Stimulated activated CD4-positive, alpha-beta T cell treated with anti-CD3 and anti-CD28 coated beads, Interleukin-1b, Interleukin-23, amount 100 ng/mL, for 1 hour (primary cell): ENCODE data around the gene PDE1C.

Experiments
- DNase-seq, 2 donors: peaks; one replicate each; pipeline ENCODE4 v3.0.0-alpha.2; 2020; ENCODE audit warnings: low read depth in 2 of 2

Gene PDE1C

DNA sequence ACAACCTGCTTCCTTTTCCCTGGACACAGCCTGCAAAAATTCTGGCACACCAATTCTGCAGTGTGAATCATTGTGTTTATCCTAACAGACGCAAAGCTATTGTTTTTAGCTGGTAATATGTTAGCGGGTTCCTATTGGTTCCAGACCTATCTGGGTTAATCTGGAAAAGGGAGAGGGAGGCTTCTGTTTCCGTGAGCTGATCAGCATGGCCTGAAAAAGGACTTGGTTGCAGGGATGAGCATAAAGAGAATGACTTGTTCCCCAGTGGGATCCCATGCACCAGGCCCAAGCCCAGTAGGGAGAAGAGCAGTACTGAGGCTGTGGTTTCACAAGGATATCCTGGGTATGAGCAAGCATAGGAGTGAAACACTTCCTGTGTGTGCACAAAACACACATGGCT is 78.4 kb downstream of the PDE1C start:
- no peak for DNase-seq

DNA sequence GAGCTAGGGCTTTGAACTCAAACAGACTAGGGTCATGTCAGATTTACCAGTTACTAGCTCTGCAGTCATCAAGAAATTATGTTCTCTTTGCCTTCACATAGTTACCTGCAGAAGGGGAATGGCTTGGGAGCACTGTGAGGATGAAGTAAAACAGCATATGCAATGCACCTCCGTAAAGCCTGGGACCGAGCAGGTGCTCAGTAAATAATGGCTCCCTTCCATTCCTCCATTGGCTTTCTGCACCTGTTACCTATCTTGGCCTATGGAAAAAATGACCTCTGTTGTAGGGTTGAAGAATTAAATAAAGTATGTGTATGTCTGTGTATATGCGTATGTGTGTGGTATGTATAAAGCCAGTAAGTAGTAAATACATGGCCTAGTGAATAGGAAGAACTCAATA is 78.8 kb downstream of the PDE1C start:
- no peak for DNase-seq

DNA sequence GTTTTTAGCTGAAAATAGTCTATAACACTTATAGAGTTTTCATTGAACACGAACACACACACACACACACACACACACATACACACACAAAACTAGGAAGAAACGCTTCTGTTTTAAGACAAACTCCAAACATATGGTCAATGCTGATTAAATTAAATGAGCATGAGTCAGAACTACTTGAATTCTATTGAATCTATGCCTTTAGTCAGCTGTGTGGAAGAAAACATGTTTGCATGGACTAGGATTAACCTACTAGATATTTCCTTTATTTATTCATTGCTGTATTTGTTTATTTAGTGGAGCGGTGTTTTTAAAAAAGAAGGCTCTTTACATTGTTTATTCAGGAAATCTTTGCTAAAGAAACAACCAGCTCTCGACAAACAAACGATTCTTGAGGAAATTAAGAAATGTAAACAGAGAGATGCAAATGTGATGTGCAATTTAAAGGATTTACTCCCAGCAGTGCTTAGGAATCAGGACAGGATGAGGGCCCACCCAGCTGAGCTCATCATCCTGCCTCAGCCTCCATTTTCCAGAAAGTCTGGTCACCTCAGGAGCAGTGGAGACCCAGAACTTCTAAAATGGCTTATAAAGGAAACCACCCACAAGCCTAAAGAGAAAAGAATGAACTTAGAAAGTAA is 83.2 kb downstream of the PDE1C start:
- no peak for DNase-seq

DNA sequence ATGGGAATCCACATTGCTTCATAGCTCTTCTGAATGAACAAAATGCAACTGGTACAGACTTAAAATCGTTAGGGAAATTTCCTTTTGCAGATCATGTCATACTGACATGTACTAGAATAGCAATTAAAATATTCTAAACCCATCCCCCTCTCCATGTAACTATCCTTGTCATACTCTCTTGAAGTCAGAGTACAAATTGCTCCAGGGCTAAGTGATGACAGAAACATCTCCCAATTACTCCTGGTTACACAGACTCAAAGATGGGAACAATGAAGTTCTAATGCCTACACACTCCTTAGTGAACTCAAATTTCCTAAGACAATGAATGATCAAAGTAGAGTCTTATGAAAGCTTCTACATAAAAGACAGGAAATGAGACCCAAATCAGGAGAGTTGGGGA is 87.2 kb downstream of the PDE1C start:
- no peak for DNase-seq

DNA sequence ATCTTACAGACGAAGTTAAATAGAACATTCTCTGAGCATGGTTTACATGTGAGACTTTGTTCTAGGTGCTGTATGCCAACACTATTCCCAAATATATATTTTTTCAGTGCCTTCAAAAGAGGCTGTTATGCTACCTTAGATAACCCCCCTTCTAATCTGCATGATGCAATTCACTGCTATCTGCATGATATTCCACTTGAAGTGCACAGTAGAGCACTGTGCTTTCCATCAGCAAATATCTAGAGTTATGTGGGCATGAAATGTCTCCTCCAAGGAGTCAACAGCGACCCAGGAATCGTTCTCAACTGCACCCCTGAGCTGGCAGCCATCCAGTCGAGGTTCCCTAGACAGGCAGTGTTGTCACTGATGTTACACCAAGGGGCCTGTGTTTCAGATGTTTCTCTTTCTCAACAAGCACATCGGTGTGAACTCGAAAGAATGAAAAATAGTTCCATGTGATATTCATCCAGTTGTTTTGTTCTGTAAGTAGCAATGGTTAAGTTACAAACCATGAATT is 88.3 kb downstream of the PDE1C start:
- no peak for DNase-seq

DNA sequence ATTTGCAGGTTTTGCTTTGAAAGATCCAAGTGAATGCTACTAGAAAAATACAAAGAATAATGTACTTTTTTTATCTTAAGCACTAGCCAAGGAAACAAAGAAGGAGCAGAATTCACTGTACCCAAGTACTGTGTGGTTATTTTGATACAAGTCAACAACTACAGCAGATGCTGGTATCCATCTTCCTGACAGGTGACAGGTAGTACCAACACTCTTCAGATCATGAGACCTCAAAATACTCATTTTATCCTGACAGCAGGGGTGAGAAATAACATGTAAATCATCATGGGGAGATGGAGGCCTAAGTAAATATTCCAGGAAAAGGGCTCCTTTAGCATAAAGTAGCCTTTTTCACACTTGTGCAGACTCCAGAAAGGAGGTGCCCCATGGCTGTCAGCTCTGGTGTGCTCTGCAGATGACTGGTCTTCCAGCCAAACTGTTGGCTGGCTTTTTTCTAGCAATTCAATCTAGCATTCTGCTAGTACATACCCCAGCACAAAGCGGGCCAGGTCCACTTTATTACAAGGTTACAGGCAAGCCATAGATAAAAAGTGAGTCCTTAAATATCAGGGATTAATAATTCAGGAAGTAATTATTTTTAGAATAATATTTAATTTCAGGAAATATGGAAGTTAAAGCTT is 90.4 kb downstream of the PDE1C start:
- no peak for DNase-seq

DNA sequence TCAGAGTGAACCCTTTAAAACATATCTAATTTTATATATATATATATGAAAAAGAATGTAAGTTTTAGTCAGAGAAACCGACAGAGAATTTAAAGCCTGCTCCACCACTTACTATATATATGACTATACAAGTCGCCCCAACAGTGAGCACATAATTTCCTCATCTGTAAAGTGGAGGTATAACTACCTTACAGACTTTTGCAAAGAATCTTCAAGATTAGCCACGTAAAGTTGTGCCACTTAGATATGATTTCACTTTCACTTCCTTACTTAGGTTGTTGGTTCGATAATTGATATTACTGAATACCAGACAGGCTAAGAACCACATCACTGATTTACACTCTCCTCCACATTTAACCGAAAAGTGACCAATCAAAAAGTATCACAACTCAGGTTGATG is 94.7 kb downstream of the PDE1C start:
- DNase-seq, result no peak

DNA sequence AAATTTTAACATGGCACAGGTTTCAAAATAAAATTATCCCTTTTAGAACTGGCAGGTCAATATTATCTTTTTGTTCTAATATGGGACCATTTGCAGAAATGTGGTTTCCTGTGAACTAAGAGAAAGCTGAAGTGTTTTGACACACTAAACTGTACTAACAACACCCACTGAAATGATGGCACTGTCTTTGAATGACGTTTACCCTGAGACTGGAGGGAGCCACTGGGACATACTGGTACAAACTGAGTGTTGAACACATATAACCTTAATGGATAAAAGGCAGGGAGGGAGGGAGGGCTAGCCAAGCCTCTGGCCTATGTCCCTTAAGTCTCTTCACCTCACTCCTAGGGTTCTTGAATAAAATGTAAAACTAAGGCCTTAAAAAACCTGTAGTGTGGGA is 95.9 kb downstream of the PDE1C start:
- DNase-seq, result no peak

DNA sequence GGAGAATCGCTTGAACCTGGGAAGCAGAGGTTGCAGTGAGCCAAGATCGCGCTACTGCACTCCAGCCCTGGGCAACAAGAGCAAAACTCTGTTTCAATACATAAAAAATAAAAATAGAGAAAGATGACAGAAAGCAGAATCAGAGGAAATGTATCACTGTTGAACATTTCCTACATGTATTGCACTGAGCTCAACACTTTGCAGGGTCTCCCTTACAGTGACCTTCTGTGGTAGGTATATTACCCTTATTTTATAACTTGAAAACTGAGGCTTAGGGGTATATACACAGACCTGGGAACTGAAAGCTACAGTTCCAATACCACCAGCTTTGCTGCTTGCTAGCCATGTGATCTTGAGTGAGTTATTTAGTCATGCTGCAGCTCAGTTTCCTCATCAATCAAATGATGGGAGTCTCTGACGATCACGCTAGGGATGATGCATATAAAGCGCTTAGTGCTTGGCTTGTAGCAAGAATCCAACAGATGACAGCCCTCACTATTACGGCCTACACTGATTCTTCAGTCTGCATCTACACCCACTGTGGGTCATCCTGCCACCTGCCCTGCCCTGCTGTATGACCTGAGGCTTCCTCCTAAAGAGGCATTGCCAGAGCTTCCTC is 99.0 kb downstream of the PDE1C start:
- no peak for DNase-seq

DNA sequence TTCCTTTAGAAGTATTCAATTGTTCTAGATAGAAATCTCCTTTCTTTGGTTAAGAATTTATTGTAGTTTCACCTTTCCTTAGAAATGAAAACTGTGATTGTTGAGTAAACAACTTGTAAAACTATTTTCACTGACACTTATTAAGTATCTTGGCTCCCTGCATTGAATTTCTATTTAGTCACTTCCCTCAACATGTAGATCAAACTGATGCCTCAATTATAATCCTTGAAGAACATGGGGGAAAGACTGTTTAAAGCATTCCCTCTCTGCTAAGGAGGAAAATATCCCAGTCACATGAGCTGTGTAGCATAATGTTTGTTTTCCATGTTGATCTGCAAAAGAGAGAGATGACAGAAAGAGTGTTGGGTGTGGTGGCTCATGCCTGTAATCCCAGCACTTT is 99.7 kb downstream of the PDE1C start:
- DNase-seq, result no peak

DNA sequence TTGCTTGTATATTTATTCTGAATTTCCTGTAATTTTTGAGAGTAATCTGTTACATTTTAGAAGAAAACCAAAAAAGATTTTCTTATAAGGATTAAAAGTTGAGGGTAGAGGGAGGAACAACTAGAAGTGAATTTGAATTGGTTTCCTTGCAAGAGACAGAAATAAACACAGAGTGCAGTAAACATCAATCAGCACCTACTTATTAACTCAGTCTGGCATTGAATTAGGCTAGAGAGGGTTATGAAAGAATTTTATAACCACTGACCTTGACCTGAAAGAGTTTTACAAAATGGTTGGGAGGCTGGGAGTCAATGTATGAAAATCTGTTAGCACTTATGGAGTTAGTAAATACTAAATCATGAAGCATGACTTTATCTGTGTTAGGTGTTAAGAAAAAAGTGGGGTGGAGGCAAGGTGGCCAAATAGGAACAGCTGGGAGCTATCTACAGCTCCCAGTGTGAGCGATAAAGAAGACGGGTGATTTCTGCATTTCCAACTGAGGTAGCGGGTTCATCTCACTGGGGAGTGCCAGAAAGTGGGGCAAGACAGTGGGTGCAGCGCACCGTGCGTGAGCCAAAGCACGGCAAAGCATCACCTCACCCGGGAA is 106.5 kb downstream of the PDE1C start:
- no peak for DNase-seq

DNA sequence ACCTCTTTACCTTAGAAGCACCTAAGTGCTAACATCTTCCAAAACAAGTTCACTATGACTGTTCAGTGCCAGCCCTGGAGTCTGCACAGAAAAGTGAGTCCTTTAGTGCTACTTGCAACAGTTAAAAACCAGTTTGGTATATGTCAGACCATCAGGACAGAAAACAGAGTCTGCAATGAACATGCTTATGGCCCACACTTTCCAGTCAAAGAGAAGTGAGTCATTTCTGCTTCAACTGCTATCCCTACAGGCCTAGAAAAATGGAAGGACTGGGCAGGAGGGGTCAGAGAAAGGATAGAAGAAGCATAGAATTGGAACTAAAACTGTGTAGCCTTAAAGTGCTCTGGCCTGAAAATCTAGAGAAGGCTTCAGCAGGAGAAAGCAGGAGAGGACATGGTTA is 108.0 kb downstream of the PDE1C start:
- DNase-seq, result no peak

DNA sequence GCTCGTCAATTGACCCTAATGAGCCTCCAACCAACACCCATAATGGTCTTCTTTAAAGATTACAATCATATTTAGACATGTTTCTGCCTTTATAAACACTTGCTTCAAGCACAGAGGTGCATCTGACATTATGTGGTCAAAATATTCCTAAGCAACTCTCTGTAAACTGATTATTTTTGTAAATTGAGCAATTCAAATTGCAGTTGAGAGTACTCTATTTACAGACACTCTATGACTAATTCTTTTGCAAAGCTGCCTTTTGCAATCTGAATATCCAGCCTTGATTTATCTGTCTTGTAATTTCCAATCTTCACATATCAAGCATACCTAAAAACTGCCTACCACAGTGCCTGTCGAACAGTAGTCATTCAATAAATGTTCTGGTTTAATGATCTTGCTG is 112.0 kb downstream of the PDE1C start:
- no peak for DNase-seq

DNA sequence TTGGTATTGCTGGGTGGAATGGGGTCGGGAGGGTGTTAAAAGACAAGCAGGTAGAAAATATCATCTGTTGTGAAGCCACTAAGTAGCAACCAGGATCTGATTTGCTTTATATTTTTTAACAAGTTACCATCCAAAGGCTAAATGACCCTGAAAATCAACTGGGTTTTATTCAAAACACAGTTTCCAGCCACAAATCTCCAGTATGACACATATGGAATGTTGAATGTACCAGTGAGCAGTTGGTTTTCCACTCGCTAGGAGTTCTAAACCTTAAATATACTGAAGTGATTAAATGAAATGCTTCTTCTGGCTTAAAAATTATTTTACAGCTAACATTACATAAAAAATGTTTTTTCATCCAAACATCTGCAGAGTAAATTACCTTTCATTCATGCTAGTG is 112.5 kb downstream of the PDE1C start:
- no peak for DNase-seq

DNA sequence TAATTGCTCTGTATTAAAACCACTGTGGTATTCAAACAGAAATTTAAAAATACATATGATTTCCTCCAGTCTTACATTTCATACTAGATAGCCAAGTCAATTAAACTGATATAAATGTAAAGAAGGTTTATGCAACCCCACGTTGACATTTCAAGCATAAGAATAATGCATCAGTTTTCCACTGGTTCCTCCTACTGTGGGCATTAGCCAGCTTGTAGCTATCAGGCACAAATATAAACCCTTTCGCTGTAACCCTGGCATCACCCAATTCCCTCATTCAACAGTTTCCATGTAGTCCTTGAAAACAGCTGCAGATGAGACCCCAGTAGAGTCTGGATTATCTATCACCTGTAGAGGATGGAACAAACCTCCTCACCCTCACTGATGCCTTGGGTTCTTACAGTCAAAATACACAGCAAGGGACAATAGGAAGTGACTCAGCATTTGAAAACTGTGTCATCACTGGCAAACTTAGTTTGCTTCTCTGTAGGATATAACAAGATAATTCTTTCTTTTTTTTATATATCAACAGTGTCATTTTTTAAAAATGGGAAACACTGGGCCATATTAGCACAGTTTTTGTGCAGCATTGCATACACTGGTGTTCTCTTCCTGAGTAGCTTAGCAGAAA is 113.0 kb downstream of the PDE1C start:
- DNase-seq, result no peak

DNA sequence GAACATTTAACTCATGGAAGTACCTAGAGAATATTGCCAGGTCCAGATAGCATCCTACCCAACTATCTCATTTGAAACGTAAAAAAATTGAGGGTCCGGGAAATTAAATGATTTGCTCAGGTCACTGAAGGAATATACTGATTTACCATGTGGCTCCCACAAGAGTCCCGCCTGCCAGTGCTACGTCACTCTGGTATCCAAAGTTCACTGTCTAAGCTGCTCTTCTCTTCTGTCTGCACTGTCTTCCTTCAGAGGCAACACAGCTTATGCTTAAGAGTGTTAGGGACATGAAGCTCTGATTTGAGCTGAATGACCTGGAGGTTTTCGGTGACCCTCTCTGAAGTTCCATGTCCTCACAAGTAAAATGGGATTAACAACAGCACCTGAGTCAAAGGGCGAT is 114.6 kb downstream of the PDE1C start:
- DNase-seq, result no peak

DNA sequence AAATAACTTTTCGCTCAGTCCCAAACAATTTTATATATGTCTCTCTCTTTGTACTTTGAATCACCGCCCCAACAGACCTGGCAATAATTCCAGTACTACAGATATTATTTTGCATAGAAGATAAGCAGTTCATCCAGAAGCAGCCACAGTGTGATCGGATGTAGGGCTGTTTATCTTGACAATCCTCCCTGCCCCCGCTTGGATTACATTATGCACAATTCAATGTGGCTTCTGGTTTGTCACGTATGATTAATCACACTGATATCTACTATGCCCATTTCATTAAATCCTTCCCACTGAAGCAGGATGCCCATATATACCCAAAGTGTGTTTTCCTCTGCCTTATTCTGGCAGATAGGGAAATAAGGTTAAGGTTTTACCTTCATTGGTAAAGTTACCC is 115.2 kb downstream of the PDE1C start:
- DNase-seq, result no peak

DNA sequence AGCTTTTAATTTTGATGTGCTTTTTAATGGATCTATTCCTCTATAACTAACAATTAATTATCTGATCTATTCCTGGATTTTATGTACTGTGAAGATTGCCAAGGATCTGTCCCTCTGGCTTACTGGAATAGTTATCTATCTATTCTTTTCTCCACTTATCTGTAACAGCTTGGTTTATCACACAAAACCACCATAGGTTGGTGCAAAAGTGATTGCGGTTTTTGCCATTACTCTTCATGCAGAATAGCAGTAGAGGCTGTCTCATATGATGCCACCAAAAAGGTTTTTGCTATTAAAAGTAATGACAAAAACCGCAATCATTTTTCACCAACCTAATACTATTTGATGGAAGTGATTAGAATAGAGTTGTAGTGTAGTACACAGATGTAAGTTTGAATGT is 115.7 kb downstream of the PDE1C start:
- no peak for DNase-seq

DNA sequence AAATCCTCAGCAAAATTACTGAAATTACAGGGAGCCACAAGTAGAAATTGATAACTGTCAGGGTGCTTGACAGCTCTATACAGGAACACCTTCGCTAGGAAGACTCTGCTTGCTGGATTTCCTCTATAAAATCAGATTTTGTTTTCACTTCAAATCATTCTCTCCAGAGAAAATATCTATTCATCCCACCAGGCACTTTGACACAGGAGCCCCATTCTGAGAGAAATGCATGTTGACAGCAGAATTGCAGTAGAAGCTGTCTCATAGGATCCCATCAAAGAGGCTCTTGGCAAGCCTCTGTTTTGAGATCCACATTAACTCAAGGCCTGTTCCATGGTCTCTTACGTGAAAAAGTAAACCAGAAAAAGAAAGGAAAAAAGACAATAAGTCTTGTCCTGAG is 116.8 kb downstream of the PDE1C start:
- DNase-seq, result no peak

DNA sequence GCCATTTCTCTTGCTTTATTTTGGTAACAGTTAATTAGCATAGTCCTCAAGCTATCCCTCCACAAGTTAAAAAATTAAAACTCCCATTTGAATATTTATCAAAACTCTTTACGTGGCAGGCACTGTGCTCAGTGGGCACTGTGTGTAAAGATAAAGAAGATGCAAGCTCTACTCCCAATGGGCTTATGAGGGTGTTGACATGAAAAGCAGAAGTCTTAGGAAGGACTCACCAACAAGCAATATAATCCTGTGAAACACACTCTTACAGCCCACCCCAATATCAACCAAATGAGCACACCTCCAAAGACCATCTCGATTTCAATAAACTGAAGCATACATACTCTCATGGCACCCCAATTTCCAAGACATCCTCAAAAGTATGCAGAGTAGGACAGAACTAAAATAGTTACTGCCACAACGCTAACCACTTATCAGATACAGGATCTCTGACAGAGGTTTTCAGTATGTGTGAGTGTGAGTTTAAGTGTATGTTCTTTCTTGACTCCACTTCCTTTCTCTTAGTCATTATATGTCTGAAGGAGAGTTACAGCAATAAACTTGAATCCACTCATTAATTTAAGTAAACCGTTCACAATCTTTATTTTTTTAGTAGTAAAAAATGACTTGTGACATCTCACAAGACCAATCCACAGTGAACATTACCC is 120.0 kb downstream of the PDE1C start:
- no peak for DNase-seq

DNA sequence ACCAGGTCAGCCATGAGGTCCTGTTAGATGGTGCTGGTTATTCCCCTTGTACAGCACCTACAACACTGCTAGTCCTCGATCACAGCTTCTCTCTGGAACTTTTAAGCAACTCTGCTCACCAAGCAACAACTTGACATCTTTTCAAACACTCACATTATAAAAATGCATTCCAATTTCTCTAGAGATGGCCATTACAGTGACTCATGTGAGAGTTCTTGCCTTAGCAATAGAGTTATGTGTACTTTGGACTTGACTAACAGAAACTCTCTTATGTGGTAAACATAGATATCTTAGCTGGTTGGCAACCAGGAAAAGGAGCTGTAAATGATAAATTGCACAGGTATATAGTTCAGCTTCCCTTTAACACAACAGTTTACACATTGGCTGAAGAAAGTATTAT is 122.2 kb downstream of the PDE1C start:
- no peak for DNase-seq

DNA sequence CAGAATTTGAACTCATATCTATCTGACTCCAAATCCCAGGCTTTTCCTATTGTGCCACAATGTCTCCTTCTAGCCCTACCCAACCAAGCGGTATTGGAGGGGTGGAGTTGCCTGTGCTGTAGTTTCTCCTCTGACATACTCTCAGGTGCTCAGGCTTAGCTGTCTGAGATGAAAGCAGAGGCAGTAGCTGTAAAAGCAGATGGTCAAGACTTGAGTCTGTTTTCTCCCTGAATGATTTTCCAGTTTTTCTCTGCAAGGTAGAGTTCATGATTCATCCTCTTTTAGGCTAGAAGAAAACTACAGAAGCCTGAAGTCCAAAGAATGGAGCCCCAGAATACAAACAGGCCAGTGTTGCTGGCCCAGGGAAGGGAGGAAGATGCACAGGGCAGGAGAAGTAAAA is 130.0 kb downstream of the PDE1C start:
- DNase-seq, result no peak
